ENCODE measurements around the gene RAB3A. TPM values are rescaled to one million over a fixed set of nuclear protein-coding genes. Genes with fewer than 3 reads are reported as not detected.

RAB3A gene
- total RNA-seq, 1 donor from 2014 or later: 3.2 TPM

- H3K9me3 Mint-ChIP-seq (ENCODE audit: unreplicated experiment): no peaks in the 10 kb centered on the region
- H3K4me1 Mint-ChIP-seq (ENCODE audit: unreplicated experiment): peaks cover 10% of the 10 kb centered on the region
- no peak for TF ChIP-seq CTCF (IDR thresholded peaks at IDR 0.05)
- H3K36me3 Mint-ChIP-seq (ENCODE audit: unreplicated experiment): peaks cover 24% of the 10 kb centered on the region
- H3K27ac Mint-ChIP-seq (ENCODE audit: unreplicated experiment): no peak overlapping the region
- no peaks in the 10 kb centered on the region for H3K27me3 Mint-ChIP-seq (ENCODE audit: unreplicated experiment)
- no peak for DNase-seq (ENCODE audit: extremely low spot score, unreplicated experiment)
- H3K4me3 Mint-ChIP-seq (ENCODE audit: unreplicated experiment): no peak overlapping the region
Measured at GRCh38 chr19:18168673-18169381, 35.0 kb downstream of the RAB3A start.

DNA sequence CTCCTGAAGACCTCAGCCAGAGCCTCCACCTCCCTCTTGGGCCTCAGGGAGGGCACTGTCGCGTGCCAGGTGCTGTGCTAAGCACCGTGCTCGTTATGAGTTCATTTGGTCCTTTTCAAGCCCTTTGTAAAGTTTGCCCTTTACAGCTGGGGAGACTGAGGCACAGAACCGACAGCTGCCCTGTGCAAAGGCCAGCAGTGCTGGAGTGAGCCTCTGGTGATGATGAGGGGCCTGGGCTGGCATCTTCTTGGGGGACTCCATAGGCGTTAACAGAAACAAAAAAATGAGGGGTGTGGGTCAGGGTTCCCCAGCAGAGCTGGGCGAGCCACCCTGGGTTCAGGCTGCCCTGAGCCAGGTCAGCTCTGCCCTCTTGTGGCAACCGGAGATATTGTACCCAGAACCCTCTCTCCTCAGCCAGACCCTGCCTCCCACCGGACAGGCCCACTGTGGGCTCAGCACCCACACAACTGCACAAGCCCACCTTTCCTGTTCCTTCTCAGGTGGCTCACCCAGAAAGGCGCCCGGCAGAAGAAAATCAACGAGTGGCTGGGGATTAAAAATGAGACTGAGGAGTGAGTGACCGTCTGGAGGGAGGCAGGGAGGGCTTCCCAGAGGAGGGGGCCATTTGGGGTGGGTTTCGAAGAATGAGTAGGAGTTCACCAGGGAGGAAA lies 35.7 kb downstream of the RAB3A start:
- no peak overlapping the region for H3K27ac Mint-ChIP-seq (ENCODE audit: unreplicated experiment)
- DNase-seq (ENCODE audit: extremely low spot score, unreplicated experiment): no peak
- TF ChIP-seq CTCF (IDR thresholded peaks at IDR 0.05): peak; percentile 80
- H3K27me3 Mint-ChIP-seq (ENCODE audit: unreplicated experiment): no peaks in the 10 kb centered on the region
- no peaks in the 10 kb centered on the region for H3K9me3 Mint-ChIP-seq (ENCODE audit: unreplicated experiment)
- H3K36me3 Mint-ChIP-seq (ENCODE audit: unreplicated experiment): peaks cover 29% of the 10 kb centered on the region
- peaks cover 5% of the 10 kb centered on the region for H3K4me1 Mint-ChIP-seq (ENCODE audit: unreplicated experiment)
- no peak overlapping the region for H3K4me3 Mint-ChIP-seq (ENCODE audit: unreplicated experiment)

GRCh38 chr19:18167011-18167410 lies 36.8 kb downstream of the RAB3A start:
- H3K4me3 Mint-ChIP-seq (ENCODE audit: unreplicated experiment): no peak overlapping the region
- H3K27ac Mint-ChIP-seq (ENCODE audit: unreplicated experiment): no peak overlapping the region
- peaks cover 3% of the 10 kb centered on the region for H3K4me1 Mint-ChIP-seq (ENCODE audit: unreplicated experiment)
- DNase-seq (ENCODE audit: extremely low spot score, unreplicated experiment): no peak
- TF ChIP-seq CTCF (IDR thresholded peaks at IDR 0.05): no peak
- peaks cover 29% of the 10 kb centered on the region for H3K36me3 Mint-ChIP-seq (ENCODE audit: unreplicated experiment)
- H3K9me3 Mint-ChIP-seq (ENCODE audit: unreplicated experiment): no peaks in the 10 kb centered on the region
- no peaks in the 10 kb centered on the region for H3K27me3 Mint-ChIP-seq (ENCODE audit: unreplicated experiment)

GRCh38 chr19:18165794-18166544 lies 37.9 kb downstream of the RAB3A start:
- H3K27ac Mint-ChIP-seq (ENCODE audit: unreplicated experiment): no peak overlapping the region
- no peaks in the 10 kb centered on the region for H3K27me3 Mint-ChIP-seq (ENCODE audit: unreplicated experiment)
- no peak overlapping the region for H3K4me3 Mint-ChIP-seq (ENCODE audit: unreplicated experiment)
- no peak for DNase-seq (ENCODE audit: extremely low spot score, unreplicated experiment)
- no peaks in the 10 kb centered on the region for H3K9me3 Mint-ChIP-seq (ENCODE audit: unreplicated experiment)
- H3K36me3 Mint-ChIP-seq (ENCODE audit: unreplicated experiment): peaks cover 27% of the 10 kb centered on the region
- peaks cover 7% of the 10 kb centered on the region for H3K4me1 Mint-ChIP-seq (ENCODE audit: unreplicated experiment)
- TF ChIP-seq CTCF (IDR thresholded peaks at IDR 0.05): no peak

- H3K36me3 Mint-ChIP-seq (ENCODE audit: unreplicated experiment): peaks cover 21% of the 10 kb centered on the region
- no peaks in the 10 kb centered on the region for H3K27me3 Mint-ChIP-seq (ENCODE audit: unreplicated experiment)
- TF ChIP-seq CTCF (IDR thresholded peaks at IDR 0.05): no peak
- no peak for DNase-seq (ENCODE audit: extremely low spot score, unreplicated experiment)
- no peak overlapping the region for H3K27ac Mint-ChIP-seq (ENCODE audit: unreplicated experiment)
- peaks cover 18% of the 10 kb centered on the region for H3K4me1 Mint-ChIP-seq (ENCODE audit: unreplicated experiment)
- no peak overlapping the region for H3K4me3 Mint-ChIP-seq (ENCODE audit: unreplicated experiment)
- H3K9me3 Mint-ChIP-seq (ENCODE audit: unreplicated experiment): no peaks in the 10 kb centered on the region
Measured at GRCh38 chr19:18164072-18164471, 39.8 kb downstream of the RAB3A start.

All from osteocyte (in vitro differentiated cells).